HepG2 (cell line): ENCODE measurements around the gene THRA. TPM values are rescaled to one million over a fixed set of nuclear protein-coding genes. Genes with fewer than 3 reads are reported as not detected.

ENCODE experiments used
- AHDC1 ChIP-seq: sonication (generic); formaldehyde crosslinking; IDR thresholded peaks from 2 replicates; pipeline ENCODE4 v1.5.1; 2020; ENCODE audit warnings: mild to moderate bottlenecking, missing genetic modification reagents, borderline replicate concordance
- BRCA1 ChIP-seq: sonication (generic); formaldehyde crosslinking; IDR thresholded peaks from 2 replicates; pipeline ENCODE4 v1.4.0; 2020; ENCODE audit warnings: missing genetic modification reagents
- HNF4A ChIP-seq: sonication (generic); formaldehyde crosslinking; IDR thresholded peaks from 2 replicates; pipeline ENCODE4 v1.4.0; 2020; ENCODE audit warnings: missing genetic modification reagents
- HNRNPLL ChIP-seq: fragments of 200-400 bp; formaldehyde crosslinking; IDR thresholded peaks from 2 replicates; pipeline ENCODE4 v1.6.1; 2017; ENCODE audit warnings: mild to moderate bottlenecking, low read depth, low read length; ENCODE audit not compliant: poor library complexity, severe bottlenecking
- HOXA7 ChIP-seq: sonication (generic); formaldehyde crosslinking; IDR thresholded peaks from 2 replicates; pipeline ENCODE4 v1.8.1; 2022; ENCODE audit warnings: mild to moderate bottlenecking, missing genetic modification reagents, moderate library complexity
- KDM6A ChIP-seq: IDR thresholded peaks from 2 replicates; pipeline ENCODE4 v1.6.1; 2016; ENCODE audit warnings: low read depth
- KLF9 ChIP-seq: IDR thresholded peaks from 2 replicates; pipeline ENCODE4 v1.6.1; 2016; ENCODE audit warnings: low read depth
- MEF2D ChIP-seq: sonication (generic); formaldehyde crosslinking; IDR thresholded peaks from 2 replicates; pipeline ENCODE4 v1.5.1; 2020; ENCODE audit warnings: mild to moderate bottlenecking, missing genetic modification reagents
- REL ChIP-seq: sonication (generic); formaldehyde crosslinking; conservative IDR thresholded peaks from 2 replicates; pipeline ENCODE4 v1.8.0; 2022; ENCODE audit warnings: mild to moderate bottlenecking, missing genetic modification reagents, moderate library complexity
- STAT6 ChIP-seq: sonication (generic); formaldehyde crosslinking; IDR thresholded peaks from 2 replicates; pipeline ENCODE4 v1.4.0; 2020; ENCODE audit warnings: missing genetic modification reagents, mild to moderate bottlenecking, borderline replicate concordance
- ZBTB3 ChIP-seq: sonication (generic); formaldehyde crosslinking; IDR thresholded peaks from 2 replicates; pipeline ENCODE4 v1.4.0; 2020; ENCODE audit warnings: low read depth, mild to moderate bottlenecking, moderate library complexity, missing genetic modification reagents, borderline replicate concordance
- ZKSCAN5 ChIP-seq: sonication (generic); formaldehyde crosslinking; IDR thresholded peaks from 2 replicates; pipeline ENCODE4 v1.5.1; 2020; ENCODE audit warnings: mild to moderate bottlenecking, missing genetic modification reagents
- ZNF549 ChIP-seq: sonication (generic); formaldehyde crosslinking; IDR thresholded peaks from 2 replicates; pipeline ENCODE4 v1.5.0; 2020; ENCODE audit warnings: missing genetic modification reagents
- ZNF616 ChIP-seq: sonication (generic); formaldehyde crosslinking; IDR thresholded peaks from 2 replicates; pipeline ENCODE4 v1.5.0; 2020; ENCODE audit warnings: low read depth, mild to moderate bottlenecking, missing genetic modification reagents
- ZNF670 ChIP-seq: sonication (generic); formaldehyde crosslinking; IDR thresholded peaks from 2 replicates; pipeline ENCODE4 v1.8.0; 2022; ENCODE audit warnings: mild to moderate bottlenecking, missing genetic modification reagents, borderline replicate concordance
- ZNF713 ChIP-seq: sonication (generic); formaldehyde crosslinking; IDR thresholded peaks from 2 replicates; pipeline ENCODE4 v1.4.0; 2020; ENCODE audit warnings: mild to moderate bottlenecking, missing genetic modification reagents
- ZNF775 ChIP-seq: sonication (generic); formaldehyde crosslinking; IDR thresholded peaks from 2 replicates; pipeline ENCODE4 v1.4.0; 2020; ENCODE audit warnings: missing genetic modification reagents, mild to moderate bottlenecking, moderate library complexity, borderline replicate concordance
- ZNF777 ChIP-seq: sonication (generic); formaldehyde crosslinking; IDR thresholded peaks from 2 replicates; pipeline ENCODE4 v1.4.0; 2020; ENCODE audit warnings: missing genetic modification reagents
- polyA plus RNA-seq, 8 experiments: library from polyadenylated mRNA; depleted of rRNA in 3 of 8; stranded (reverse) in 7 of 8; unstranded in 1 of 8; fragments of >200 nt; fragmentation: Illumina TruSeq in 4 of 8; extraction: Trizol in 4 of 8; gene quantifications; 2 replicates each; pipeline versions ENCODE4 v1.2.1 to v1.2.3, GENCODE V29; 2011 to 2016; ENCODE audit warnings: low read depth in 4 of 8, missing spikeins in 1 of 8, mixed read lengths in 1 of 8; ENCODE audit not compliant: insufficient read depth in 1 of 8
- total RNA-seq, 5 experiments: library from RNA; depleted of rRNA; stranded (reverse); fragments of >200 nt; fragmentation: Illumina TruSeq; extraction: Trizol; gene quantifications; 2 replicates each; pipeline ENCODE4 v1.2.3, GENCODE V29; 2016; ENCODE audit warnings: low read depth in 1 of 5
- TF ChIP-seq, protein P1 (sequence below): sonication (generic); formaldehyde crosslinking; IDR thresholded peaks from 2 replicates; pipeline ENCODE4 v1.8.0; 2022; ENCODE audit warnings: missing genetic modification reagents, mild to moderate bottlenecking, borderline replicate concordance

The THRA gene
- total and polyA plus RNA-seq, 2 of the 13 experiments (the other 11 are each of a cell fraction or from before 2014, with no cell fraction given) = 8.0 to 9.9 TPM

- TF ChIP-seq, protein P1, sequence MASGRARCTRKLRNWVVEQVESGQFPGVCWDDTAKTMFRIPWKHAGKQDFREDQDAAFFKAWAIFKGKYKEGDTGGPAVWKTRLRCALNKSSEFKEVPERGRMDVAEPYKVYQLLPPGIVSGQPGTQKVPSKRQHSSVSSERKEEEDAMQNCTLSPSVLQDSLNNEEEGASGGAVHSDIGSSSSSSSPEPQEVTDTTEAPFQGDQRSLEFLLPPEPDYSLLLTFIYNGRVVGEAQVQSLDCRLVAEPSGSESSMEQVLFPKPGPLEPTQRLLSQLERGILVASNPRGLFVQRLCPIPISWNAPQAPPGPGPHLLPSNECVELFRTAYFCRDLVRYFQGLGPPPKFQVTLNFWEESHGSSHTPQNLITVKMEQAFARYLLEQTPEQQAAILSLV (CRISPR knock-in tag) = peak; percentile 97
- TF ChIP-seq HNRNPLL (peak; percentile 58), STAT6 (no peak), AHDC1 (peak; percentile 91), MEF2D (peak; percentile 97), ZNF775 (CRISPR knock-in tag) (no peak; the same call in 1 of the 2 replicates), ZNF777 (CRISPR knock-in tag) (0 out of 2 replicates have a peak, but pooled peaks have one; percentile 66), HOXA7 (CRISPR knock-in tag) (peak; percentile 66; the same call in 1 of the 2 replicates), ZNF670 (CRISPR knock-in tag) (peak; percentile 97), REL (CRISPR knock-in tag) (peak; percentile 93), KLF9 (CRISPR knock-in tag) (peak; percentile 98; the same call in 1 of the 2 replicates), BRCA1 (CRISPR knock-in tag) (peak; percentile 44; the same call in 1 of the 2 replicates), ZNF713 (CRISPR knock-in tag) (peak; percentile 57; the same call in 1 of the 2 replicates), ZNF549 (CRISPR knock-in tag) (no peak), ZKSCAN5 (CRISPR knock-in tag) (no peak), ZNF616 (CRISPR knock-in tag) (peak; percentile 96), HNF4A (CRISPR knock-in tag) (peak; percentile 72), KDM6A (CRISPR knock-in tag) (peak; percentile 72; the same call in 1 of the 2 replicates), ZBTB3 (CRISPR knock-in tag) (peak; percentile 45; the same call in 1 of the 2 replicates)
Observed at GRCh38 chr17:40098846-40099618, 36.3 kb downstream of the THRA start (continued).
